ENCODE measurements around the gene TXNL1. TPM values are rescaled to one million over a fixed set of nuclear protein-coding genes. Genes with fewer than 3 reads are reported as not detected.

The TXNL1 gene
- total and polyA plus RNA-seq, 2 experiments from 2014 or later = 51.0 to 77.4 TPM

- Histone ChIP-seq H3K27ac (peak overlapping the region; percentile 97), H3K4me3 (peak overlapping the region; percentile 76), H3K27me3 (no peaks in the 10 kb centered on the region), H3K4me1 (ENCODE audit: low read depth) (peaks cover 8% of the 10 kb centered on the region), H3K9me3 (ENCODE audit: low read depth) (no peaks in the 10 kb centered on the region), H3K36me3 (no peaks in the 10 kb centered on the region)
- DNase-seq (ENCODE audit: low read depth in 1 of 2, low spot score in 1 of 2) = peak in 1 of 2 donors; percentile 15
- no peak for TF ChIP-seq CTCF (IDR thresholded peaks at IDR 0.05; ENCODE audit: low read depth, low read length)
These were observed 1.2 kb downstream of the TXNL1 start for GRCh38 chr18:56637176-56637575.

- no peak for DNase-seq (ENCODE audit: low read depth in 1 of 2, low spot score in 1 of 2)
- Histone ChIP-seq H3K27ac (no peak overlapping the region), H3K27me3 (no peaks in the 10 kb centered on the region), H3K4me3 (no peak overlapping the region), H3K4me1 (ENCODE audit: low read depth) (peaks cover 8% of the 10 kb centered on the region), H3K9me3 (ENCODE audit: low read depth) (no peaks in the 10 kb centered on the region), H3K36me3 (no peaks in the 10 kb centered on the region)
- no peak for TF ChIP-seq CTCF (IDR thresholded peaks at IDR 0.05; ENCODE audit: low read depth, low read length)
These were observed 3.4 kb downstream of the TXNL1 start for GRCh38 chr18:56635007-56635406.

DNA sequence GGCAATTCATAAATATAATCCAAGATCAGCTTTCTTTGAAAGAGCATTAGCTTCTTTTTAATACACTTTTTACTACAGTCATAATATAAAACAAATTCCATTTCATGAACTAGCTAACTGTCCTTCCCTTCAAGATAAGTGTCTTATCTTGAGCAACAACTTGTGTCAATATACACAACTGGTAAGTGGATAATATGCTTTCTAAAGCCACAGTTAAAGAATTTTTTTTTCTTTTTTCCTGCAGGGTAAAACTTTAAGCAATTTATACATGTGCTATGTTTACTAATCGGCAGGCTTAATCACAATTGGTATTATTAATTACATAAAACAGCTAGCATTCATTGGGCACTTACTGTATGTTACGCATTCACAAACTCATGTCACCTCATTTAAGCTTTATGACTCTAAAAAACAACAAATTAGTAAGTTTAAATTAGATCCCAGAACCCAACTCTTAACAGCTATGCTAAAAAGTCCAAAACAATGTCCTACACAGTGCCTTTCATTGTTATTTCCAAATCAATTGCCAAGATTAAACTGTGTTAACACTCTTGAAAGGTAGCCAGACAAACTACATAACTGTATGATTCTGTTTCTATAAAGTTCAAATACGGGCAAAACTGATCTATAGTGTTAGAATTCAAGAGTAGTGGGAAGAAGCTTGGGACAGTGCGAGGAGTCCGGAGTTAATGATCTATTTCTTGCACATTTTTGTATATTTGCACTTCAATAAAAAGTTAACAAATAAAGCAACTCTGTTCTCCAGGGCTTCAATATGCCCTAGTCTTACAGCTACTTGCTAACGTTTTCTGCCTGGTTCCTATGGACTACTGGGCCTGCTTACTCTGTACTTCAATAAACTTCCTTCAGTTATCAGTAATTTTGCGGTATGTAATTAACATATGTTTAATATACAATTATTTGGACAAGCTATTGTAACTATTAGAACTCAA lies 6.0 kb downstream of the TXNL1 start:
- H3K27me3 ChIP-seq = no peaks in the 10 kb centered on the region
- no peak overlapping the region for H3K4me3 ChIP-seq
- no peaks in the 10 kb centered on the region for H3K9me3 ChIP-seq (ENCODE audit: low read depth)
- no peaks in the 10 kb centered on the region for H3K36me3 ChIP-seq
- no peak for TF ChIP-seq CTCF (IDR thresholded peaks at IDR 0.05; ENCODE audit: low read depth, low read length)
- DNase-seq (ENCODE audit: low read depth in 1 of 2, low spot score in 1 of 2) = no peak
- peaks cover 8% of the 10 kb centered on the region for H3K4me1 ChIP-seq (ENCODE audit: low read depth)
- no peak overlapping the region for H3K27ac ChIP-seq

DNA sequence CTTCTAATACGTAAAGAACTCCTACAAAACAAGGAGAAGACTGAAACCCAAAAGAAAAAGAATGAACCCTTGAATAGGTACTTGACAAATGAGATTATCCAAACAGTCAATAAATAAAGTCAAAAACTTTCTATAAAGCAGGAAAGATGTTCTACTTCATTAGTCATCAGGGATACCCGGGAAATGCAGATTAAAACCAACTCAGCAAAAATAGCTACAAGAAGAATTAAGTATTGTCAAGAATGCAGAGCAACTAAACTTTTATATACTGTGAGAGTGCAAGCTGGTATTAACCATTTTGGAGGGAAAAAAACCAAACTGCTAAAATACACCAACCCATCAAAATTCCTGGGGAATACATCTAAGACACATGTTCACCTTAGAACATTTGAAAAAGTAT lies 10.4 kb downstream of the TXNL1 start:
- TF ChIP-seq CTCF (IDR thresholded peaks at IDR 0.05; ENCODE audit: low read depth, low read length) = no peak
- H3K27ac ChIP-seq = no peak overlapping the region
- no peak overlapping the region for H3K4me3 ChIP-seq
- DNase-seq (ENCODE audit: low read depth in 1 of 2, low spot score in 1 of 2) = peak in 1 of 2 donors; percentile 10
- H3K27me3 ChIP-seq = no peaks in the 10 kb centered on the region
- no peaks in the 10 kb centered on the region for H3K4me1 ChIP-seq (ENCODE audit: low read depth)
- H3K9me3 ChIP-seq (ENCODE audit: low read depth) = no peaks in the 10 kb centered on the region
- H3K36me3 ChIP-seq = peaks cover 14% of the 10 kb centered on the region

GRCh38 chr18:56615738-56616520 lies 22.5 kb downstream of the TXNL1 start:
- peaks cover 54% of the 10 kb centered on the region for H3K36me3 ChIP-seq
- H3K9me3 ChIP-seq (ENCODE audit: low read depth) = no peaks in the 10 kb centered on the region
- no peak overlapping the region for H3K27ac ChIP-seq
- no peaks in the 10 kb centered on the region for H3K27me3 ChIP-seq
- DNase-seq (ENCODE audit: low read depth in 1 of 2, low spot score in 1 of 2) = no peak
- TF ChIP-seq CTCF (IDR thresholded peaks at IDR 0.05; ENCODE audit: low read depth, low read length) = no peak
- no peaks in the 10 kb centered on the region for H3K4me1 ChIP-seq (ENCODE audit: low read depth)
- no peak overlapping the region for H3K4me3 ChIP-seq
